H1 (cell line): ENCODE results near the gene PVALB. TPM values are rescaled to one million over a fixed set of nuclear protein-coding genes. Genes with fewer than 3 reads are reported as not detected.

Source experiments
- CTCF ChIA-PET: fragments of 300-600 bp; sonication (Branson Sonifier 250); formaldehyde crosslinking; loops from one replicate; lab custom pipeline; 2021; ENCODE audit not compliant: partially characterized antibody; lab: Charles Lee
- POLR2A ChIA-PET: fragments of 300-600 bp; sonication (Branson Sonifier 250); formaldehyde crosslinking; loops from one replicate; lab custom pipeline; 2021; ENCODE audit warnings: inconsistent platforms; ENCODE audit not compliant: partially characterized antibody; lab: Charles Lee
- DNase-seq, 2 experiments: peaks; one replicate each; pipeline versions ENCODE4 v3.0.0 to v3.0.0-alpha.2; 2010 to 2022; ENCODE audit warnings: low spot score in 2 of 2, low read depth in 1 of 2, mixed read lengths in 1 of 2
- FAIRE-seq: peaks from 2 replicates; lab custom pipeline; 2011; peaks lifted over from hg19 to GRCh38; lab: Jason Lieb, UNC
- H2AFZ ChIP-seq: 2 replicates; pipeline ENCODE4 v1.8.1; 2012; ENCODE audit warnings: low read length, inconsistent platforms
- H2AK5ac ChIP-seq: 2 replicates; pipeline ENCODE4 v1.6.1; 2013; ENCODE audit warnings: low read depth, low read length
- H2BK120ac ChIP-seq: replicated peaks from 2 replicates; pipeline ENCODE3; 2013; ENCODE audit warnings: low read depth, low read length, inconsistent platforms
- H2BK12ac ChIP-seq: 2 replicates; pipeline ENCODE4 v1.6.1; 2013; ENCODE audit warnings: low read depth, low read length
- H2BK15ac ChIP-seq: 2 replicates; pipeline ENCODE4 v1.6.1; 2013; ENCODE audit warnings: low read length
- H2BK20ac ChIP-seq: 2 replicates; pipeline ENCODE4 v1.6.1; 2013; ENCODE audit warnings: low read length
- H2BK5ac ChIP-seq: 2 replicates; pipeline ENCODE4 v1.6.1; 2013; ENCODE audit warnings: low read depth, low read length
- H3K14ac ChIP-seq: 2 replicates; pipeline ENCODE4 v1.6.1; 2013; ENCODE audit warnings: inconsistent platforms; ENCODE audit not compliant: insufficient read length
- H3K18ac ChIP-seq: 2 replicates; pipeline ENCODE4 v1.6.1; 2013; ENCODE audit warnings: low read length; ENCODE audit errors: extremely low read depth
- H3K23ac ChIP-seq: 2 replicates; pipeline ENCODE4 v1.6.1; 2013; ENCODE audit warnings: inconsistent platforms; ENCODE audit not compliant: insufficient read length
- H3K23me2 ChIP-seq: 2 replicates; pipeline ENCODE4 v1.6.1; 2013; ENCODE audit warnings: low read depth, low read length
- H3K27ac ChIP-seq: 2 replicates; pipeline ENCODE4 v1.6.1; 2011; ENCODE audit warnings: low read depth, low read length, inconsistent platforms
- H3K27me3 ChIP-seq, 4 experiments: replicated peaks in 1 of 4; 1 replicate in 1 of 4; 2 replicates in 3 of 4; pipeline versions ENCODE4 v1.6.1 to v1.8.1; 2011 to 2013; ENCODE audit warnings: low read length in 3 of 4, mild to moderate bottlenecking in 3 of 4, inconsistent platforms in 2 of 4, mixed read lengths in 2 of 4, moderate library complexity in 1 of 4; ENCODE audit not compliant: control insufficient read depth in 3 of 4, insufficient read depth in 3 of 4; ENCODE audit errors: extremely low read depth in 1 of 4
- H3K36me3 ChIP-seq, 4 experiments: 2 replicates each; pipeline versions ENCODE4 v1.6.1 to v1.8.1; 2011 to 2013; ENCODE audit warnings: mild to moderate bottlenecking in 4 of 4, low read length in 3 of 4, moderate library complexity in 2 of 4, control low read depth in 1 of 4, inconsistent platforms in 1 of 4; ENCODE audit not compliant: insufficient read depth in 4 of 4, control insufficient read depth in 2 of 4
- H3K4ac ChIP-seq: replicated peaks from 2 replicates; pipeline ENCODE3; 2013; ENCODE audit warnings: low read length, low read depth, mixed read lengths, inconsistent platforms; ENCODE audit not compliant: insufficient read length
- H3K4me1 ChIP-seq, 4 experiments: replicated peaks in 1 of 4; 1 replicate in 1 of 4; 2 replicates in 3 of 4; pipeline versions ENCODE4 v1.6.1 to v1.8.1; 2011 to 2013; ENCODE audit warnings: low read length in 3 of 4, inconsistent platforms in 2 of 4, mixed read lengths in 1 of 4; ENCODE audit not compliant: insufficient read depth in 4 of 4, control insufficient read depth in 3 of 4
- H3K4me2 ChIP-seq, 2 experiments: 2 replicates each; pipeline versions ENCODE4 v1.6.1 to v1.8.1; 2011 to 2013; ENCODE audit warnings: low read depth in 2 of 2, low read length in 2 of 2, control low read depth in 1 of 2, inconsistent platforms in 1 of 2, mild to moderate bottlenecking in 1 of 2; ENCODE audit not compliant: insufficient read depth in 1 of 2
- H3K4me3 ChIP-seq, 4 experiments: fragments of 200-600, 300-600 bp in 1 of 4; sonication (generic), shearing (Covaris generic), sonication (Bioruptor Twin) in 1 of 4; 2 replicates each; pipeline versions ENCODE4 v1.5.1 to v1.8.1; 2011 to 2016; ENCODE audit warnings: low read length in 4 of 4, low read depth in 3 of 4, control low read depth in 2 of 4, inconsistent platforms in 2 of 4, mild to moderate bottlenecking in 2 of 4, mixed read lengths in 1 of 4, moderate library complexity in 1 of 4; ENCODE audit not compliant: insufficient read depth in 2 of 4; ENCODE audit errors: extremely low read depth in 1 of 4
- H3K56ac ChIP-seq: replicated peaks from 2 replicates; pipeline ENCODE3; 2013; ENCODE audit warnings: low read depth, mild to moderate bottlenecking, mixed read lengths, low read length, inconsistent platforms; ENCODE audit not compliant: insufficient read length
- H3K79me1 ChIP-seq: 2 replicates; pipeline ENCODE4 v1.6.1; 2013; ENCODE audit warnings: low read depth, low read length, control low read depth
- H3K79me2 ChIP-seq, 2 experiments: 2 replicates each; pipeline versions ENCODE4 v1.6.1 to v1.8.1; 2012 to 2013; ENCODE audit warnings: low read length in 2 of 2, mild to moderate bottlenecking in 2 of 2, inconsistent platforms in 1 of 2; ENCODE audit not compliant: insufficient read depth in 2 of 2, control insufficient read depth in 1 of 2
- H3K9ac ChIP-seq, 4 experiments: replicated peaks in 1 of 4; 1 replicate in 1 of 4; 2 replicates in 3 of 4; pipeline versions ENCODE4 v1.6.1 to v1.8.1; 2011 to 2013; ENCODE audit warnings: low read depth in 3 of 4, low read length in 3 of 4, control low read depth in 2 of 4, mild to moderate bottlenecking in 2 of 4, moderate library complexity in 2 of 4, inconsistent platforms in 1 of 4; ENCODE audit errors: extremely low read depth in 1 of 4
- H3K9me3 ChIP-seq, 2 experiments: 2 replicates each; pipeline versions ENCODE4 v1.6.1 to v1.8.1; 2012 to 2013; ENCODE audit warnings: mild to moderate bottlenecking in 2 of 2, moderate library complexity in 2 of 2, control low read depth in 1 of 2, inconsistent platforms in 1 of 2, low read depth in 1 of 2, low read length in 1 of 2, mixed read lengths in 1 of 2; ENCODE audit not compliant: insufficient read depth in 2 of 2
- H4K20me1 ChIP-seq, 2 experiments: replicated peaks in 1 of 2; 2 replicates each; pipeline versions ENCODE3 to v1.8.1; 2011 to 2013; ENCODE audit warnings: inconsistent platforms in 2 of 2, low read length in 2 of 2, mild to moderate bottlenecking in 1 of 2; ENCODE audit not compliant: insufficient read depth in 2 of 2, control insufficient read depth in 1 of 2
- H4K5ac ChIP-seq: 2 replicates; pipeline ENCODE4 v1.6.1; 2013; ENCODE audit warnings: low read length, low read depth, mixed read lengths, inconsistent platforms; ENCODE audit not compliant: insufficient read length
- H4K8ac ChIP-seq: 2 replicates; pipeline ENCODE4 v1.8.0; 2013; ENCODE audit warnings: mild to moderate bottlenecking, moderate library complexity, low read length, inconsistent platforms; ENCODE audit not compliant: insufficient read depth; ENCODE audit errors: extremely low read depth
- H4K91ac ChIP-seq: replicated peaks from 2 replicates; pipeline ENCODE3; 2013; ENCODE audit warnings: low read length, mixed read lengths, inconsistent platforms; ENCODE audit not compliant: insufficient read length
- BCL11A ChIP-seq, 2 experiments: IDR thresholded peaks; one replicate each; pipeline ENCODE4 v1.6.1; 2011; ENCODE audit warnings: low read depth in 2 of 2, low read length in 2 of 2, mild to moderate bottlenecking in 2 of 2
- HDAC6 ChIP-seq: IDR thresholded peaks from one replicate; pipeline ENCODE4 v1.7.1; 2012; ENCODE audit warnings: low read depth, mild to moderate bottlenecking, inconsistent platforms, low read length, moderate library complexity
- SUZ12 ChIP-seq: fragments of 200-600 bp; sonication (generic); IDR thresholded peaks from 2 replicates; pipeline ENCODE4 v1.6.1; 2012; ENCODE audit warnings: mild to moderate bottlenecking, inconsistent platforms, low read length, moderate library complexity, mixed read lengths
- TAF7 ChIP-seq: optimal IDR thresholded peaks from 2 replicates; pipeline ENCODE3; 2011; ENCODE audit warnings: low read depth, mild to moderate bottlenecking, inconsistent platforms, low read length, moderate library complexity, borderline replicate concordance
- whole genome bisulfite sequencing, 2 experiments: shearing (Covaris generic) in 1 of 2; methylation state at CpG; one replicate each; pipeline versions ENCODE4 v1.1.6 to v1.1.7; 2013 to 2015; ENCODE audit warnings: low lambda C conversion rate in 2 of 2, mixed read lengths in 2 of 2, inconsistent platforms in 1 of 2, low coverage in 1 of 2, missing lambda C conversion rate in 1 of 2; ENCODE audit not compliant: insufficient replicate concordance in 2 of 2, insufficient coverage in 1 of 2, insufficient read length in 1 of 2; ENCODE audit errors: extremely low coverage in 1 of 2, missing lambda C conversion rate in 1 of 2; 5-methylcytosine and 5-hydroxymethylcytosine counted together
- polyA plus RNA-seq, 7 experiments: library from polyadenylated mRNA; depleted of rRNA in 3 of 7; stranded (reverse) in 5 of 7; unstranded in 2 of 7; fragments of >200 nt in 5 of 7; fragments of 200-250 nt in 2 of 7; gene quantifications; 1 replicate in 5 of 7; 2 replicates in 1 of 7; 4 replicates in 1 of 7; pipeline versions ENCODE4 v1.2.1 to v1.2.3, GENCODE V29; 2011 to 2013; ENCODE audit warnings: missing spikeins in 2 of 7, mixed read lengths in 2 of 7
- total RNA-seq: library from RNA; stranded (reverse); fragmentation: NEBNext Ultra II Directional; extraction: Animal tissue kit (Norgen Biotek cat#: 25700); gene quantifications from 2 replicates; pipeline ENCODE4 v1.2.1, GENCODE V29; 2021

PVALB gene
- total and polyA plus RNA-seq, 2 of the 8 experiments (the other 6 are each of a cell fraction or from before 2014, with no cell fraction given): 1.7 to 5.4 TPM

GRCh38 chr22:36855478-36855877 lies 38.6 kb upstream of the PVALB start:
- H2BK20ac ChIP-seq: no peak overlapping the region
- H2BK12ac ChIP-seq: no peak overlapping the region
- H3K4me1 ChIP-seq: peaks cover 0 to 3% (median under 1%) of the 10 kb centered on the region in 4 experiments; a peak in 2 of 7 replicates
- no peak overlapping the region for H4K91ac ChIP-seq
- H3K23me2 ChIP-seq: no peaks in the 10 kb centered on the region
- H3K4me3 ChIP-seq: no peak overlapping the region
- peak overlapping the region; percentile 0; the same call in 1 of the 2 replicates for H2AK5ac ChIP-seq
- no peak overlapping the region for H2AFZ ChIP-seq
- H3K4me2 ChIP-seq: no peak overlapping the region
- peaks cover 1 to 16% (median 10%) of the 10 kb centered on the region in 4 experiments for H3K27me3 ChIP-seq
- H2BK5ac ChIP-seq: no peak overlapping the region
- H3K9me3 ChIP-seq: peaks cover 0 to 2% of the 10 kb centered on the region in 2 experiments; a peak in 1 of 4 replicates
- no peak overlapping the region for H4K8ac ChIP-seq
- H4K5ac ChIP-seq: no peak overlapping the region
- H3K18ac ChIP-seq: no peak overlapping the region
- ChIA-PET CTCF (interaction anchor here (0.8 to 7.6 kb wide), 37 partner anchors 9 to 326 kb away, joined by 3 to 96 read pairs (median 7); partner anchors contain the start of genes EIF3D, IFT27, MPST and TST), POLR2A (interaction anchor here (1.5 kb wide), 1 partner anchor 72 kb away, joined by 4 read pairs; no protein-coding TSS in a partner anchor)
- H4K20me1 ChIP-seq: peaks cover 0 to 2% of the 10 kb centered on the region in 2 experiments
- DNase-seq (no peak), FAIRE-seq (no peak)
- 84% methylated on average over 3 of the region's 3 CpGs; no CpG with 5 or more reads in 1 of the 2 experiments for WGBS, 2 experiments
- no peak overlapping the region for H3K27ac ChIP-seq
- no peak overlapping the region for H3K14ac ChIP-seq
- no peaks in the 10 kb centered on the region for H3K79me1 ChIP-seq
- H2BK120ac ChIP-seq: no peak overlapping the region
- H3K79me2 ChIP-seq: no peaks in the 10 kb centered on the region
- no peak overlapping the region for H3K56ac ChIP-seq
- H2BK15ac ChIP-seq: 0 out of 2 replicates have a peak overlapping the region, but pooled peaks have one; percentile 46
- H3K9ac ChIP-seq: no peak overlapping the region
- H3K23ac ChIP-seq: no peak overlapping the region
- H3K36me3 ChIP-seq: no peaks in the 10 kb centered on the region
- no peak overlapping the region for H3K4ac ChIP-seq
- no peak for TF ChIP-seq HDAC6
- 0 out of 2 replicates have a peak, but pooled peaks have one; percentile 2 for TF ChIP-seq SUZ12
- TF ChIP-seq TAF7: no peak
- no peak for TF ChIP-seq BCL11A (IDR thresholded peaks at IDR 0.05; ENCODE audit: low read depth in 2 of 2, low read length in 2 of 2)
- TF ChIP-seq, all 59 proteins: peak for 1
